ENCODE results near the gene MIA.
A peak's percentile ranks its signal among the peaks of the same experiment; 100 is the strongest.
"Not testable (repeated sequence)": the region's sequence is repeated elsewhere in the genome, so short reads cannot be mapped to it uniquely, and the experiment has no call there.

The MIA gene

DNA sequence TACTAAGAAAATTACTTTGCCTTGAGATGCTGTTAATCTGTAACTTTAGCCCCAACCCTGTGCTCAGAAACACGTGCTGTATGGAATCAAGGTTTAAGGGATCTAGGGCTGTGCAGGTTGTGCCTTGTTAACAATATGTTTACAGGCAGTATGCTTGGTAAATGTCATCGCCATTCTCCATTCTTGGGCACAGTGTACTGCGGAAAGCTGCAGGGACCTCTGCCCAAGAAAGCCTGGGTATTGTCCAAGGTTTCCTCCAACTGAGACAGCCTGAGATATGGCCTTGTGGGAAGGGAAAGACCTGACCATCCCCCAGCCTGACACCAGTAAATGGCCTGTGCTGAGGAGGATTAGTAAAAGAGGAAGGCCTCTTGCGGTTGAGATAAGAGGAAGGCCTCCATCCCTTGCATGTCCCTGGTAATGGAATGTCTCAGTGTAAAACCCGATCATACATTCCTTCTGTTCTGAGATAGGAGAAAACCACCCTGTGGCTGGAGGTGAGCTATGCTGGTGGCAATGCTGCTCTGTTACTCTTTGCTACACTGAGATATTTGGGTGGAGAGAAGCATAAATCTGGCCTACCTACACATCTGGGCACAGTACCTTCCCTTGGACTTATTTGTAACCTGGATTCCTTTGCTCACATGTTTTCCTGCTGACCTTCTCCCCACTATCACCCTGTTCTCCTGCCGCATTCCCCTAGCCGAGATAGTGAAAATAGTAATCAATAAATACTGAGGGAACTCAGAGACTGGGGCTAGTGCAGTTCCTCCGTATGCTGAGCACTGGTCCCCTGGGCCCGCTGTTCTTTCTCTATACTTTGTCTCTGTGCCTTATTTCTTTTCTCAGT, 47.6 kb downstream of the MIA start:
- DNase-seq (ENCODE audit: low read depth in 2 of 2) = not testable (repeated sequence)

DNA sequence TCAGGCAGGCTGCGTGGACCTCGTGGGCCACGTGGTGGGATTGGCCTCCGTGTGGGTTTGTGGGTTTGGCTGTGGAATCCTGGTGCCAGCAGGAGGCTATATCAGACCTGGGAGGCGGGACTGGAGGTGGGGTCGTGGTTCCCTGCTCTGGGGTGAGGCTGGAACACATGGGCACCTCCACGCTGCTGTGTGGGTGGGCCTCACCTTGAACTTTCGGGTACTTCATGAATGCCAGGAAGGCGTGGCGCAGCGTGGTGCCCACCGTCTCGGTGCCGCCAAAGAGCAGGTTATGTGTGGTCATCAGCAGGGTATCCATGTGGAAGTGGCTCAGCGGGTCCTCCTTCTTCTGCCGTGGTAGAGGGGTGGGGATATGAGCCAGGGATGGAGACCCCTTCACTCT, 49.6 kb downstream of the MIA start:
- not testable (repeated sequence) for DNase-seq (ENCODE audit: low read depth in 2 of 2)

DNA sequence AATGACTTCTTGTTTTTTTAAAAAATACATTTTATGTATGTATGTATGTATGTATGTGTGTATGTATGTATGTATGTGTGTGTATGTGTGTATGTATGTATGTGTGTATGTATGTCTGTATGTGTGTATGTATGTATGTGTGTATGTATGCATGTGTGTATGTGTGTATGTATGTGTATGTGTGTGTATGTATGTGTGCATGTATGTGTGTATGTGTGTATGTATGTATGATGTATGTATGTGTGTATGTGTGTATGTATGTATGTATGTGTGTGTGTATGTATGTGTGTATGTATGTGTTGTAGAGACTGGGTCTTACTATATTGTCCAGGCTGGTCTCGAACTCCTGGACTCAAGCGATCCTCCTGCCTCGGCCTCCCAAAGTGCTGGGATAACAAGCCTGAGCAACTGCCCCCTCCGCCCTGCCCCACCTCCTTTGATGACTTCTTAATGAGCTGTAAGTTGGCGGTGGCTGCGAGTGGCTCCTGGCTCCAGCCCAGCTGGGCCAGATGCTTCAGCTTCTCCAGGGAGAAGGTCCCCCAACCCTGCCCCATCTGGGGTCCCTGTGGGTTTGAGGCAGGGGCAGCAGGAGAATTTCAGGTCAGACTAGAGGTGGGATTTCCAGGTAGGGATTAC, 50.3 kb downstream of the MIA start:
- not testable (repeated sequence) for DNase-seq (ENCODE audit: low read depth in 2 of 2)

DNA sequence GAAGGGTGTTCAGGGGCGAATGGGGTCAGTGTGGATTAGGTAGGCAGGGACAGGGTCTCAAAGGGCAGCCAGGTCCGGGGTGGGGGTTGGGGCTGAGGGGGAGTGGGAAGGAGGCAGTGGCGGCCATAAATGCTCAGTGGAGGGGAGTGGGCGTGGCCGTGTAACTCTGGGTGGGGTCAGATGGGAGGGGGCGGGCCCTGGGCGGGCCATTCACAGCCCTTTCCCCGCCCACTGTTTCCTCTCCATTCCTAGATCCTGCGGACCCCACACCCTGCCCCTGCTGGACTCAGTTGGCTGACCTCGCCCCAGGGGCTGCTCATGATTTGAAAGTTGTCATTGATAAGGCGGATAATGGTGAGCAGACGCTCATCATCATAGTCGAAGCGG, 51.0 kb downstream of the MIA start:
- DNase-seq (ENCODE audit: low read depth in 2 of 2) = not testable (repeated sequence)

DNA sequence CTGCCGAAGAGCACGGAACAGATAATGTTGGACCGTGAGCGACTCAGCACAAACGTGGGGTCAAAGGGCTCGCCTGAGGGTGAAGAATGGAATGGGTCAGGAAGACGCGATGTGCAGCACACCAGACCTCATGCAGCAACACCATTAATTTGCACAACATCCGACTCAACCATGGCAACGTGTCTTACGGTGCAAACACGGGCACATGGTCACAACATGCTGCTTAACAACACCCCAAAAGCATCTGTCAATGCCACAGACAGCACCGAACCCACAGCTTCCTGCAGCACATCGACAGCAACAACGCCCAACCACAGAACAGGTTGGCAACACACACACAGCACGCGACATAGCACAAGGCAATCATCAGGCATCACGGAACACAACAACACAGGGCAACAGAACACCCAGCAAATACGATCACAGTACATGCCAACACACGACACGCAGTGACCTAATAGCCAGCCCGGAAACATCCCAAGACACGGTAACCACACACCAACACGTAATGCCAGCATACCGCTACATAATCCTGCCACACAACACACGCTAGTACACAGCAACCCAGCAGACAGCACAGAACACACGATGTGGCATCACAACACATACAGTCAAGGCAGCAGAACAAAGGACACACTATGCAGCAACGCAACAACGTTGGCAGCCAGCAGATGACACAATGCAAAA, 51.5 kb downstream of the MIA start:
- DNase-seq (ENCODE audit: low read depth in 2 of 2) = peak in 1 of 2 donors; percentile 48
